ENCODE measurements around the gene PRMT6.

GRCh38 chr1:107051266-107051665, 5.2 kb upstream of the PRMT6 start:
- TF ChIP-seq CTCF (IDR thresholded peaks at IDR 0.05; ENCODE audit: low read length) (no peak), EZH2 (IDR thresholded peaks at IDR 0.05; ENCODE audit: borderline replicate concordance, low read length) (no peak)

Measured in OCI-LY1 (cell line).